Calu3 (cell line): Measurements from ENCODE around the gene ZNF138. TPM values are rescaled to one million over a fixed set of nuclear protein-coding genes. Genes with fewer than 3 reads are reported as not detected.

Source experiments
- BruUV-seq: library from RNA; stranded (reverse); fragments of 400-500 nt; replicated peaks from 2 replicates; lab custom pipeline; 2021; lab: Mats Ljungman, UMichigan
- CTCF ChIA-PET: fragments of 300-600 bp; sonication (Branson Sonifier 250); formaldehyde crosslinking; loops from one replicate; lab custom pipeline; 2022; ENCODE audit warnings: antibody characterized with exemption; lab: Charles Lee
- DNase-seq: peaks from one replicate; pipeline ENCODE4 v3.0.0; 2022
- H3K27ac Mint-ChIP-seq: one replicate; pipeline ENCODE4 v1.8.0; 2022; ENCODE audit warnings: mixed read lengths; ENCODE audit not compliant: unreplicated experiment
- H3K27me3 Mint-ChIP-seq: one replicate; pipeline ENCODE4 v1.8.0; 2022; ENCODE audit warnings: mixed read lengths; ENCODE audit not compliant: unreplicated experiment
- H3K36me3 Mint-ChIP-seq: one replicate; pipeline ENCODE4 v1.8.0; 2022; ENCODE audit warnings: mild to moderate bottlenecking, moderate library complexity, mixed read lengths; ENCODE audit not compliant: insufficient read depth, unreplicated experiment
- H3K4me1 Mint-ChIP-seq: one replicate; pipeline ENCODE4 v1.8.0; 2022; ENCODE audit warnings: mild to moderate bottlenecking, low read depth, mixed read lengths; ENCODE audit not compliant: unreplicated experiment
- H3K4me3 Mint-ChIP-seq: one replicate; pipeline ENCODE4 v1.8.0; 2022; ENCODE audit warnings: mild to moderate bottlenecking, low read depth, moderate library complexity, mixed read lengths; ENCODE audit not compliant: unreplicated experiment
- H3K9me3 Mint-ChIP-seq: one replicate; pipeline ENCODE4 v1.8.0; 2022; ENCODE audit warnings: low read depth, mixed read lengths; ENCODE audit not compliant: unreplicated experiment
- intact Hi-C: fragments of 100-400 bp; cut with micrococcal nuclease; formaldehyde crosslinking; loops from one replicate; pipeline ENCODE4 v1.10.0; 2022; ENCODE audit not compliant: unreplicated experiment
- total RNA-seq: library from RNA; stranded (reverse); gene quantifications from 2 replicates; pipeline ENCODE4 v1.2.3, GENCODE V29; 2022
- TF ChIP-seq, protein P1 (sequence below): fragments of 200-600 bp; IDR thresholded peaks from one replicate; pipeline ENCODE4 v1.8.0; 2022; ENCODE audit warnings: antibody characterized with exemption; ENCODE audit not compliant: unreplicated experiment

The ZNF138 gene
- total RNA-seq, 1 experiment from 2014 or later = 5.5 TPM

DNA sequence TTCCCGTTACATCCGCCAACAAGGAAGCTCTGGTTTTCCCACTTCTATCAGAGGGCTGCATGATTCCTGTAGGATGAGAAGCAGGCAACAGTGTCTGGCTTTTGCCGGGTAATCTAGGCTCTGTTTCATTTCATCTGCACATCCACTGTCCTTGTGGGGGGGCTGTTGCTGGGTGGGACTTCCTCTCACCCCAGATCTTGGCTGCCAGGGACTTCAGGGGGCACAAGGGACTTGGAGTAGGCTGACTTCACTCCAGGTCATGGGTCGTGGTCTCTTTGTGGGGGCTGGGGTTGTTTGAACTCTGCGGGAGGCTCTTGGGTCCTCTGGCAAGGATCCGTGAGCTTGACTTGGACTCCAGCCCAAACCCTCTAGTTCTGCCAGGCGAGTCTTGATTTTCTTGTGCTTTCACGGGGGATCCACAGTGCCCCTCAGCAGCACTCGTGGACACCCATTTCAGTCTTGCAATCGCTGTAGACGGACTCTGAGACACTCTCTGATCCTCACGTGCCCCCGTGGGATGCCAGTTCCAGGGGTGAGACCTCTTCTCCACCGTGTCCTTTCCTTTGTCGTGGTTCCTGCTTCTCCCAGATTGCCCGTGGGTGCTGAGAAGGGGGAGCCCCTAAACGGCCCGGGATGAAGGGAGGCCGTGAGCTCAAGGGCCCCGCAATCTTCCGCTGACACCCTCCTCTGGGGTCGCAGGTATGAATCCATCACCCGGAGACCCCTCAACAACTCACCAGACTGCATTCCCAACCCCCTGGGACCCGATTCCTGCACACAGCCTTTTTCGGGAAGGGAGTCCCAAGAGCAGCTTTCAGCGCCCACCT is 87.4 kb downstream of the ZNF138 start:
- TF ChIP-seq, protein P1, sequence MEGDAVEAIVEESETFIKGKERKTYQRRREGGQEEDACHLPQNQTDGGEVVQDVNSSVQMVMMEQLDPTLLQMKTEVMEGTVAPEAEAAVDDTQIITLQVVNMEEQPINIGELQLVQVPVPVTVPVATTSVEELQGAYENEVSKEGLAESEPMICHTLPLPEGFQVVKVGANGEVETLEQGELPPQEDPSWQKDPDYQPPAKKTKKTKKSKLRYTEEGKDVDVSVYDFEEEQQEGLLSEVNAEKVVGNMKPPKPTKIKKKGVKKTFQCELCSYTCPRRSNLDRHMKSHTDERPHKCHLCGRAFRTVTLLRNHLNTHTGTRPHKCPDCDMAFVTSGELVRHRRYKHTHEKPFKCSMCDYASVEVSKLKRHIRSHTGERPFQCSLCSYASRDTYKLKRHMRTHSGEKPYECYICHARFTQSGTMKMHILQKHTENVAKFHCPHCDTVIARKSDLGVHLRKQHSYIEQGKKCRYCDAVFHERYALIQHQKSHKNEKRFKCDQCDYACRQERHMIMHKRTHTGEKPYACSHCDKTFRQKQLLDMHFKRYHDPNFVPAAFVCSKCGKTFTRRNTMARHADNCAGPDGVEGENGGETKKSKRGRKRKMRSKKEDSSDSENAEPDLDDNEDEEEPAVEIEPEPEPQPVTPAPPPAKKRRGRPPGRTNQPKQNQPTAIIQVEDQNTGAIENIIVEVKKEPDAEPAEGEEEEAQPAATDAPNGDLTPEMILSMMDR = no peak
- no peak for DNase-seq
- no peak overlapping the region for H3K27ac Mint-ChIP-seq
- no peaks in the 10 kb centered on the region for H3K4me1 Mint-ChIP-seq
- BruUV-seq = no TSS peak
- no peak overlapping the region for H3K4me3 Mint-ChIP-seq
- intact Hi-C loops = no loop called here
- CTCF ChIA-PET = no interaction called here
- H3K36me3 Mint-ChIP-seq = no peaks in the 10 kb centered on the region
- H3K27me3 Mint-ChIP-seq = no peaks in the 10 kb centered on the region
- peaks cover 7% of the 10 kb centered on the region for H3K9me3 Mint-ChIP-seq

GRCh38 chr7:64882341-64883112 is 88.3 kb downstream of the ZNF138 start:
- CTCF ChIA-PET = no interaction called here
- BruUV-seq = no TSS peak
- no peaks in the 10 kb centered on the region for H3K36me3 Mint-ChIP-seq
- peaks cover 1% of the 10 kb centered on the region for H3K27me3 Mint-ChIP-seq
- no peaks in the 10 kb centered on the region for H3K4me1 Mint-ChIP-seq
- H3K4me3 Mint-ChIP-seq = no peak overlapping the region
- no peak for DNase-seq
- peaks cover 5% of the 10 kb centered on the region for H3K9me3 Mint-ChIP-seq
- no peak overlapping the region for H3K27ac Mint-ChIP-seq
- intact Hi-C loops = no loop called here
- TF ChIP-seq, protein P1 = no peak

Other genes with a start within 250 kb of the ZNF138 start
- 14.5 and 16.6 TPM in 2 replicates for gene ZNF680, start 231.4 kb upstream of the ZNF138 start, total RNA-seq
- 7.7 TPM in 2 replicates for gene ZNF107, start 128.3 kb upstream of the ZNF138 start, total RNA-seq
- gene ZNF273, start 108.8 kb downstream of the ZNF138 start, total RNA-seq = 5.1 and 6.2 TPM in 2 replicates
- gene ZNF117, start 196.6 kb downstream of the ZNF138 start, total RNA-seq = 2.4 and 2.5 TPM in 2 replicates
- 7.2 and 7.6 TPM in 2 replicates for gene ERV3-1, start 212.3 kb downstream of the ZNF138 start, total RNA-seq